Measurements from ENCODE around the gene FGF5.

The FGF5 gene

DNA sequence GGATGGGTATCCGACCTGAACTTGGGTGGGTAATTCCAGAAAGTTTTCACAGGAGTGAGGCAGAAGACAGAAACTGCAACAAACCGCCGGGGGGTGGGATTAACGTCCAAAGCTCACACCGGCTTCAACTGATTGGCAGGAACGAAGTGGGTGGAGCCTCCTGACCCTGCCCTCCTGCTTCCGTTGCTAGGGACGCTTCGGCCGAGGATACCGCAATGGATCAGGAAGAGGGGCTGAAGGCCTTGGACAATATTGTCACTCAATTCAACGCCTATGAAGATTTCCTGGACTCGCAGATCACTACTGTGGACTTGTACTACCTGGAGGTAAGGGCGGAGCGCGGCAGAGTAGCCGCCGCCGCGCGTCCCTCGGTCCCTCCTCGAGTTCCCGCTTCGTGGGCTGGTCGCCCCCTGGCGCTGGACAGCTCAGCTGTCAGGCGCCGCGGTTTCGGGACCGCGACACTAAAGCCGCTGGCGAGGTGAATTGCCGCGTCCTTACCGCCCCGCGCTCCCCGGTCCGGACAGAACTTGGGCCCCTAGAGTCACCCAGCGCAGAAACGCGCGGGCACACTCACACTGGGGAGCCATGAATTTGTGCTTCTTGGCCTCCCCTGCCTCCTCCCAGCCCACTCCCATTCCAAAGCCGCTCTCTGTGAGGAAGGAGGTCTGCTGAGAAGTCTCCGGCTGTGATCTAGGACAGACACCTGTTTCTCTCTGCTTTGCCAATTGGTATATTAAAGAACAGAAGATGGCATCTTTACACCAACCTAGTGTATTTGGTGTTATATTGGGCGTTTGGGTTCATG, 69.3 kb downstream of the FGF5 start, which contains the start of gene CFAP299:
TSS of gene CFAP299 (plus strand) at position 177 of the 805 bp plus-strand sequence.
- TF ChIP-seq RAD21 (IDR thresholded peaks at IDR 0.05; ENCODE audit: low read depth) (0 out of 2 replicates have a peak, but pooled peaks have one; percentile 10), TCF12 (IDR thresholded peaks at IDR 0.05; ENCODE audit: low read depth) (no peak), ZBTB7A (IDR thresholded peaks at IDR 0.05; ENCODE audit: low read depth) (0 out of 2 replicates have a peak, but pooled peaks have one; percentile 49), NFIC (IDR thresholded peaks at IDR 0.05) (no peak)
- TF ChIP-seq, protein P1, sequence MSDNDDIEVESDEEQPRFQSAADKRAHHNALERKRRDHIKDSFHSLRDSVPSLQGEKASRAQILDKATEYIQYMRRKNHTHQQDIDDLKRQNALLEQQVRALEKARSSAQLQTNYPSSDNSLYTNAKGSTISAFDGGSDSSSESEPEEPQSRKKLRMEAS (IDR thresholded peaks at IDR 0.05) = peak; percentile 63; the same call in 1 of the 2 replicates
- TF ChIP-seq, protein P2, sequence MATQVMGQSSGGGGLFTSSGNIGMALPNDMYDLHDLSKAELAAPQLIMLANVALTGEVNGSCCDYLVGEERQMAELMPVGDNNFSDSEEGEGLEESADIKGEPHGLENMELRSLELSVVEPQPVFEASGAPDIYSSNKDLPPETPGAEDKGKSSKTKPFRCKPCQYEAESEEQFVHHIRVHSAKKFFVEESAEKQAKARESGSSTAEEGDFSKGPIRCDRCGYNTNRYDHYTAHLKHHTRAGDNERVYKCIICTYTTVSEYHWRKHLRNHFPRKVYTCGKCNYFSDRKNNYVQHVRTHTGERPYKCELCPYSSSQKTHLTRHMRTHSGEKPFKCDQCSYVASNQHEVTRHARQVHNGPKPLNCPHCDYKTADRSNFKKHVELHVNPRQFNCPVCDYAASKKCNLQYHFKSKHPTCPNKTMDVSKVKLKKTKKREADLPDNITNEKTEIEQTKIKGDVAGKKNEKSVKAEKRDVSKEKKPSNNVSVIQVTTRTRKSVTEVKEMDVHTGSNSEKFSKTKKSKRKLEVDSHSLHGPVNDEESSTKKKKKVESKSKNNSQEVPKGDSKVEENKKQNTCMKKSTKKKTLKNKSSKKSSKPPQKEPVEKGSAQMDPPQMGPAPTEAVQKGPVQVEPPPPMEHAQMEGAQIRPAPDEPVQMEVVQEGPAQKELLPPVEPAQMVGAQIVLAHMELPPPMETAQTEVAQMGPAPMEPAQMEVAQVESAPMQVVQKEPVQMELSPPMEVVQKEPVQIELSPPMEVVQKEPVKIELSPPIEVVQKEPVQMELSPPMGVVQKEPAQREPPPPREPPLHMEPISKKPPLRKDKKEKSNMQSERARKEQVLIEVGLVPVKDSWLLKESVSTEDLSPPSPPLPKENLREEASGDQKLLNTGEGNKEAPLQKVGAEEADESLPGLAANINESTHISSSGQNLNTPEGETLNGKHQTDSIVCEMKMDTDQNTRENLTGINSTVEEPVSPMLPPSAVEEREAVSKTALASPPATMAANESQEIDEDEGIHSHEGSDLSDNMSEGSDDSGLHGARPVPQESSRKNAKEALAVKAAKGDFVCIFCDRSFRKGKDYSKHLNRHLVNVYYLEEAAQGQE (IDR thresholded peaks at IDR 0.05; ENCODE audit: low read depth) = peak; percentile 56

DNA sequence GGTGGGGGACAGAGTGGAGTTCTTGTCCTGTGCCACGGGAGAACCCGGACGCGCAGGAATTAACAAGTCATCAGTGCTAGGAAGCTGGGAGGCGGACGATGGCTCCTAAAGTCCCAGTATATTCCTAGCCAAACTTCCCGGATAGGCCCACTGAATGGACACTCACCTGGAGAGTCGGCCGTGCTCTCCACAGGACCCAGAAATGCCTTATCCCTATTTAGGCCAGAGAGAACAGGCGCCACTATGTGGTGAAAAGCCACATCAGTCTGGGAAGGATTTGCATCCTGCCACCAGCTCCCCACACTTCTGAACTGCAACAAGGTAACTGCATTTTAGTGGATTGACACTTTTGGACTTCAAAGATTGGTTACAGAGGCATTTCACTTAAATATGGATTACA, 70.1 kb downstream of the FGF5 start:
- no peak for TF ChIP-seq CREB1 (IDR thresholded peaks at IDR 0.05; ENCODE audit: low read depth)
- TF ChIP-seq NFIC (IDR thresholded peaks at IDR 0.05) = no peak
- TF ChIP-seq, protein P1 (IDR thresholded peaks at IDR 0.05) = no peak

DNA sequence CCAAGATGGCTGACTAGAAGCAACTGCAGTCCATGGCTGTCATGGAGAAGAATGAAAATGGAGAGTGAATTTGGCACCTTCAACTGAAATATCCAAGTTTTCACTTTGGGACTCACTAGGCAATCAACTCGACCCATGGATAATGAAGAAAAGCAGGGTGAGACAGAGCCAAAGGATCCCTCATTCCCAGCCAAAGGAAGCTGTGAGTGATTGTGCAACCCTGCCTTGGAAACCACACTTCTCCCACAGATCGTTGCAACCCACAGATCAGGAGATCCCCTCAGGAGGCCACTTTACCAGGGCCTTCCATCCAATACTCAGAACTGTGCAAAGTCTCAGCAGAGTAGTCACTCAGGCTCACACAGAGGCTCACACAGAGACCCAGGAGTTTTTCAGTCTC, 73.6 kb downstream of the FGF5 start:
- TF ChIP-seq TCF12 (IDR thresholded peaks at IDR 0.05; ENCODE audit: low read depth) (no peak), EGR1 (IDR thresholded peaks at IDR 0.05) (no peak), FOXM1 (IDR thresholded peaks at IDR 0.05; ENCODE audit: borderline replicate concordance, low read depth) (no peak), YY1 (IDR thresholded peaks at IDR 0.05; ENCODE audit: low read depth) (no peak), NFIC (IDR thresholded peaks at IDR 0.05) (no peak), TEAD4 (IDR thresholded peaks at IDR 0.05) (no peak), CEBPB (IDR thresholded peaks at IDR 0.05) (no peak), RAD21 (IDR thresholded peaks at IDR 0.05; ENCODE audit: low read depth) (no peak), EP300 (IDR thresholded peaks at IDR 0.05; ENCODE audit: borderline replicate concordance) (no peak), ZBTB7A (IDR thresholded peaks at IDR 0.05; ENCODE audit: low read depth) (no peak), CREB1 (IDR thresholded peaks at IDR 0.05; ENCODE audit: low read depth) (no peak), TAF1 (IDR thresholded peaks at IDR 0.05; ENCODE audit: low read depth) (no peak)
- TF ChIP-seq, protein P1 (IDR thresholded peaks at IDR 0.05) = no peak
- TF ChIP-seq, protein P2 (IDR thresholded peaks at IDR 0.05; ENCODE audit: low read depth) = no peak
- TF ChIP-seq, protein P3, sequence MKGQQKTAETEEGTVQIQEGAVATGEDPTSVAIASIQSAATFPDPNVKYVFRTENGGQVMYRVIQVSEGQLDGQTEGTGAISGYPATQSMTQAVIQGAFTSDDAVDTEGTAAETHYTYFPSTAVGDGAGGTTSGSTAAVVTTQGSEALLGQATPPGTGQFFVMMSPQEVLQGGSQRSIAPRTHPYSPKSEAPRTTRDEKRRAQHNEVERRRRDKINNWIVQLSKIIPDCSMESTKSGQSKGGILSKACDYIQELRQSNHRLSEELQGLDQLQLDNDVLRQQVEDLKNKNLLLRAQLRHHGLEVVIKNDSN (IDR thresholded peaks at IDR 0.05) = no peak

All from Ishikawa (cell line).